Hepatocyte (in vitro differentiated cells): ENCODE measurements around the gene SLC26A11.

Source experiments
- CTCF ChIP-seq: fragments of 200-600 bp; sonication (generic); IDR thresholded peaks from 2 replicates; pipeline ENCODE4 v1.5.1; 2016; ENCODE audit warnings: antibody characterized with exemption, mild to moderate bottlenecking; ENCODE audit not compliant: poor library complexity
- EZH2phosphoT487 ChIP-seq: fragments of 200-600 bp; sonication (generic); IDR thresholded peaks from one replicate; pipeline ENCODE4 v1.6.1; 2018; ENCODE audit warnings: antibody characterized with exemption, mild to moderate bottlenecking, low read depth, moderate library complexity; ENCODE audit not compliant: unreplicated experiment, severe bottlenecking

- no peak for TF ChIP-seq EZH2phosphoT487
- TF ChIP-seq CTCF: no peak
Measured at GRCh38 chr17:80260069-80260535, 39.9 kb downstream of the SLC26A11 start.
